Inferior parietal cortex (tissue), 1 donor: ENCODE results near the gene PTPRM.
"Not testable (repeated sequence)": the region's sequence is repeated elsewhere in the genome, so short reads cannot be mapped to it uniquely, and the experiment has no call there.

Experiments
- DNase-seq: peaks from one replicate; pipeline ENCODE4 v3.0.0-alpha.2; 2016; ENCODE audit errors: extremely low spot score

PTPRM gene

GRCh38 chr18:8427339-8427738 is 860.2 kb downstream of the PTPRM start:
- DNase-seq: no peak

DNA sequence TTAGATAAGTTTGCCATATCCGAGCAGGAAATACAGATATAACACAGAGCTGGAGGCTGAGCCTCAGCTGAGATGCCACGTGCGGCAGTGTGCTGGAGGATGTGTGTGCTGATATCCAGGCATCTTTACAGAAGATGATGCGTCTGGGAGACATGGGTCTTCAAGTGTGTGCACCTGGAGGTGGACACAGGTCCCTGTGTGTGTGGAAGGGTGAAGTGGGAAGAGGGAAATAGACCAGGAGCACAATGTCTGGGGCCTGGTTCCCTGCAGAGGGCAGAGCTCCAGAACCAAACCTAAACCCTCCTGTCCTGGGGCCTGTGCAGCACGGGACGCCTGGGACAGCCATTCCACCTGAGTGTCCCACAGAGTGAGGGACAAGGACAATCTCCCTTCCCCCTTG is 861.8 kb downstream of the PTPRM start:
- DNase-seq: no peak

DNA sequence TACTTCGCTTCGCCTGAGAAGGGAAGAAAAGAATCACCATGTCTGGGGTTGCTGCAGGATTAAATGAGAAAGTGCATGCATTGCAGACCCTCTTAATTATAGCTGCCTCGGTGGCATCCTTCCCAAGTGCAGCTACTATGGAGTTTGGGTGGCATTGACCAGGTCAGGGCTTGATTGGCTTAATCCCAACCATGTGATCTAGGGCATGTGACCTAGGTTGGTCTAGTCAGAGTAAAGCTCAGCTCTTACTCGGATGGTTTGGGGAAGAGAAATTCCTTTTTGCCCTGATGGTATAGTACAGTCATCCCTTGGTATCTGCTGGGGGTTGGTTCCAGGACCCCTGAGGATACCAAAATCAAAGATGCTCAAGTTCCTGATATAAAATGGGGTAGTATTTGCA is 863.9 kb downstream of the PTPRM start:
- no peak for DNase-seq

- no peak for DNase-seq
Measured at GRCh38 chr18:8433323-8433722, 866.2 kb downstream of the PTPRM start.

DNA sequence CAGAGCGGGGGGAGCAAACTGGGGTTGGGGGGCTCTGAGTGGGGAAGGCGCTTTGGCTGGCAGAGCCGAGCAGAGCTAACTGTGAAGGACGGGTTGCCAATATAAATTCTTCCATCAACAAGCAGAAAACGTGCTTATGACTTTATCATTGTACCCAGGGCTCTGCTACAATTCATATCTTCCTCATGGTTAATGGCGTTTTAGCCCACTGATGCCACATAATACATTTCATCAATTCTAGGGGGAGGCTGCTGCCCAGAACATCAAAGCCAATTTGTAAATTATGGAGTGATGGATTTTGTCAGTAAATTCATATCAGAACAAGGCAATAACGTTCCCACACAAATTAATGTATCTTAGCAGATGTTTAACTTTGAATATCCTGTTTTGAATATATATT is 866.7 kb downstream of the PTPRM start:
- no peak for DNase-seq

- DNase-seq: no peak
Measured at GRCh38 chr18:8435376-8435775, 868.3 kb downstream of the PTPRM start.

DNA sequence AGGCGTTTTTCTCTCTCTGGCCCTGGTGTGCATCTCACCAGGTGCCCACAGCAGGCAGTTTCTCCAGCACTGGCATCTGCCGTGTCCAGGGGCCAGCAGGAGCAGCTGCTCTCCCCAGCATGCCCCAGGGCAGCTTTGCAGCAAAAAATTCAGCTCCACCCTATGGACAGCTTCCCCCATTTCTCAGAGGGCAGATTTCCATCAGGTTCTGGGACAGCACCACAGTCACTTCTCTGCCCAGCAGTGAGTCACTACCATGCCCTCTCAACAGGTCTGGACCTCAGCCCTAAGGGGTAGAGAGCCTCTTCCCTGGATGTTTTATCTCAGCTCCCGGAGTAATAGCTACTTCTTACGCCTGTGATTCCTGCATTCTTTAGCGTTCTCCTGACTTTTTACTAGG is 871.9 kb downstream of the PTPRM start:
- no peak for DNase-seq

- DNase-seq: no peak
Measured at GRCh38 chr18:8443505-8443904, 876.4 kb downstream of the PTPRM start.

DNA sequence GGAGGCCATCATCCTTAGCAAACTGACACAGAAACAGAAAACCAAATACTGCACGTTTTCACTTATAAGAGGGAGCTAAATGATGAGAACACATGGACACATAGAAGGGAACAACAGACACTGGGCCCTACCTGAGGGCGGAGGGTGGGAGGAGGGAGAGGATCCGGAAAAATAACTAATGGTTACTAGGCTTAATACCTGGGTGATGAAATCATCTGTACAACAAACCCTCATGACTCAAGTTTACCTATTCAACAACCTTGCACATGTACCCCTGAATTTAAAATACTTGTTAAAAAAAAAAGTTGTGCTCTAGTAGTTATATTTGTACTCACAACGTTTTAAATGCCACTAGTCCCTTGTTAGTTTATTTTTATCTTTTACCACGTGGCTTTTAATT is 879.8 kb downstream of the PTPRM start:
- DNase-seq: not testable (repeated sequence)

DNA sequence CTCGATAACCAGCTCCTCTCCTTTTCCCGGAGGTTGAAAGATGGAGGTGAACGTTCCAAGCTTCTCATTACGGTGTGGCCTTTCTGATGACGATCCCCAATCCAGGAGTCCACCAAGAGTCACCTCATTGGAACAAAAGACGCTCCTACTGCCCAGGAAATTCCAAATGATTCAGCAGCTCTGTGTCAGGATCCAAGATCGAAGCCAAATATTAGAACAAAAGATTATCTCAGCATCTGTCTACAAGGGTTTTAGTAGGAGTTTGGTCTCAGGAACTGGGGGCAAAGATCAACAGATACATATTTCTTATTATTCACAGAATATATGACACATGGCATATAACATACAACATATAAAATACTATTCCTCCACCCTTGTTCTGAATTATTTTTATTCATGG is 881.0 kb downstream of the PTPRM start:
- no peak for DNase-seq

GRCh38 chr18:8450013-8450412 is 882.9 kb downstream of the PTPRM start:
- no peak for DNase-seq

DNA sequence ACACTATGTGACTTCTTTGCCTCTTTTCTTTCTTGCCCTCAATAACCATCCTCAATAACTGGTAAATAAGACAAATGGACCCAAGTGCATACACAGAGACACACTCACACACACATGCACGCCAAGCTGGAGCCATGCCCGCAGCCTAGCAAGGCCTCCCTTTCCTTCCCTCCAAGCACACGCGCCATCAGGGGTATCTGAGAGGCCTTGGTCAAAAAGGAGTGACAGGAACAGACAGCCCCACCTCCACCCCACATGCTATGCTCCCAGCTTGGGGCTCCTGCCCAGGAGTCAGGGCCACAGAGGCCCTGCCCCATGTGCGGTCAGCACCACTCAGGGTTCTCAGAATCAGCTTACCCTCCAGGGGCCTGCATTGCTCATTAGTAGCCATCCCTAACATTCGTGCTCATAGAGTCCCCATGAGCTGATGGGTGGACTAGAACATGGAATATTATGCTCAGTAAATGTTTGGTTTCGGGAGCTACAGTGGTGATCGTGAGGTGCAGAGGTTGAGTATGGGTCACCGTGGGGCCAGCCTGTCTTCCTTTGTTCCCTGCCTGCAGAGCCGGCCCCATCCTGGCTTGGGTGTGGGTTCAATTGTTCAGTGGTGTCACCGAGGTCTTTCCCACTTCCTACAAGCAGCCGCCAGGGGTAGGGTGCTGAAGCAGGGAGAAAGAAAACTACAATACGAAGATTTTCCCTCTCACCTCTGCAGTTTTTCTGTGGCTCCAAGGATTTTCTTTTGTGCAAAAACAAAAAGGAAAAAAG is 884.0 kb downstream of the PTPRM start:
- DNase-seq: no peak

DNA sequence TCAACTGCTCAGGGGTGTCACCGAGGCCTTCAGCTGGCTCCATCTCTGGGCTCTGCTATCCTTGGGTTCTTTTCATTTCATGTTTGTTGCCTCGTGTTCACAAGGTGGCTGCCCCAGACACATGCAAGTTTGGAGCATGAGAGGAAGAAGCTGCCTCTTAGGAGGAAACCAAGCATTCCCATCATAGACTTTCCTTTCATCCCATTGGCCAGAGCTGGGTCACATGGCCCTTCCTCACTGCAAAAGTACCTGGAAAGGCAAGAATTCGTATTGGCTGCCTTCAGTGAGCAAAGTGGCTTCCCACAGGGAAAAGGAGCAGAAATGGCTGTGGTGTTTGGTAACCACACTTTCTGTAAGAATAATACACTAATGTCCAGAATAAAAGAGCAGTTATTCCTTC is 886.4 kb downstream of the PTPRM start:
- no peak for DNase-seq

DNA sequence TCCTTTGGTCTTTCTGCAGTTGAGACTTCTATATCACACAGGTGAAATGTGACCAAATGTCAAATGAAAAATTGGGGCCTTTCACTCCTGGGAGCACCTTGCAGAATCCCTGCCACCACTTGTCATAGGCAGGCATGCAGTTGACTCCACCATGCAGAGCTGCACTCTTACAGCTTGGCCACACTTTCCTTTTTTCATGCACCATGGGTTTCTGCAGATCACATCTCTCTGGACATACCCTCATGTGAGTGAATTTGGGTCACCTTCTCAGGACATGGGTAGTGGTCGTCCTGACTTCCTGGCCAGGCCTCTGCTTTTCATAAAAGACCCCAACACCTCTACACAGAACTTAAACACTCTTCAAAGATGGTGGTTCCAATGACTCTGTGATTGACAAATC is 887.0 kb downstream of the PTPRM start:
- DNase-seq: no peak

DNA sequence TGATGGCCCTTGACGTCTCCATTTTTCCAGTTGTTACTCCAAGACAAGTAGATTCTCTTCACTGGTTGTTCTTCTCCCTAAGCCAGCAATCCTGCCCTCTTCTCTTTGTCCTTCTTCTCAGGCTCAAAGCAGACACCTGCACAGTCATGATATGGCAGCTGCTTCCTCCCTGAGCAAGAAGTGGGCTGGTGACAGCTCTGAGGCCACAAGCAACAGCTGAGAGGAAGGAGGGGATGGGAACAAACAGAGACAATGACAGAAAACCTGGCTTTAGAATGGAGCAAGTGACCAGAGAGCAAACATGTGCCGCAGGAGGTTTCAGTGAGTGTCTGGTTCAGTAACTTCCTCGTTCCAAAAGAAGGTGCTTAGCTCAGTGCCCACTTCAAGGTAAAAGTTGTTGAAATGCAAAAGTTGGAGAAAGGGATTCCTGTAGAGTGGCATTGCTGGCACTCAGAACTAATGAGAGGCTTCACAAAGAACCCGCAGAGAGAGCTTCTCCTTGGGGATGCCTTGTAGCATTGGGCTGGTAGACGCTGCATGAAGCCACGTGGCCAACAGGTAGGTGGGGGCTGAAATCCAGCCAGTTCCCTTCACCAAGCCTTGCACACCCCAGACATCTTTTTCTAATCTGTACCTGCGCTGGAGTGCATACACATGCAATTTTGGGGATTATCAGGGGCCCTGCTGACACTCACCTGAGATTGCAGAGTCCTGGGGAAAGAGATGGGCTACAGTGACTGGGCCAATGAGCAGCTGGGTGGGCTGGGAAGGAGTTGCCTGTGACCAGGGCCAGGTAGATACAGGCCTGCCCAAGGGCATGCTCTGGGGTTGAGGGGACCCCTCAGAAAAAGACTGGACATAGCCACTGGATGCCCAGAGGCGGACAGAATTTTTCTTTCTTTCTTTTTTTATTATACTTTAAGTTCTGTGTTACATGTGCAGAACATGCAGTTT is 888.8 kb downstream of the PTPRM start:
- no peak for DNase-seq
